GM10248 (cell line): ENCODE data around the gene SYNJ2.

Source experiments
- CTCF ChIA-PET: fragments of 300-600 bp; sonication (Branson Sonifier 250); formaldehyde crosslinking; extraction: SDS; loops from one replicate; lab custom pipeline; 2021; ENCODE audit warnings: antibody characterized with exemption; lab: Yijun Ruan, JAX
- POLR2A ChIA-PET: fragments of 350-650 bp; sonication (Branson Sonifier 250); formaldehyde crosslinking; extraction: SDS; loops from one replicate; lab custom pipeline; 2020; ENCODE audit warnings: antibody characterized with exemption; lab: Yijun Ruan, JAX
- DNase-seq: peaks from one replicate; pipeline ENCODE4 v3.0.0; 2012; ENCODE audit errors: extremely low spot score
- CTCF ChIP-seq: IDR thresholded peaks from 2 replicates; pipeline ENCODE4 v1.5.1; 2012; ENCODE audit warnings: mild to moderate bottlenecking, low read depth; ENCODE audit errors: extremely low read depth, missing control alignments, control extremely low read depth

SYNJ2 gene

GRCh38 chr6:158006331-158006730 lies 24.7 kb downstream of the SYNJ2 start:
- CTCF ChIA-PET = interaction anchor here (1.3 to 3.2 kb wide), 2 partner anchors 11 to 20 kb away, joined by 3 to 16 read pairs; no protein-coding TSS in a partner anchor
- POLR2A ChIA-PET = no interaction called here
- TF ChIP-seq CTCF = no peak
- DNase-seq = no peak

GRCh38 chr6:158006821-158007570 lies 25.3 kb downstream of the SYNJ2 start:
- TF ChIP-seq CTCF = no peak
- DNase-seq = no peak
- CTCF ChIA-PET = interaction anchor here (1.6 to 3.2 kb wide), 3 partner anchors 12 to 24 kb away, joined by 5 to 16 read pairs (median 9); no protein-coding TSS in a partner anchor
- POLR2A ChIA-PET = no interaction called here

- TF ChIP-seq CTCF = no peak
- ChIA-PET POLR2A (no interaction called here), CTCF (interaction anchor here (1.6 to 3.2 kb wide), 2 partner anchors 17 to 26 kb away, joined by 9 to 16 read pairs; no protein-coding TSS in a partner anchor)
- DNase-seq = no peak
Measured at GRCh38 chr6:158008864-158009113, 27.1 kb downstream of the SYNJ2 start.

DNA sequence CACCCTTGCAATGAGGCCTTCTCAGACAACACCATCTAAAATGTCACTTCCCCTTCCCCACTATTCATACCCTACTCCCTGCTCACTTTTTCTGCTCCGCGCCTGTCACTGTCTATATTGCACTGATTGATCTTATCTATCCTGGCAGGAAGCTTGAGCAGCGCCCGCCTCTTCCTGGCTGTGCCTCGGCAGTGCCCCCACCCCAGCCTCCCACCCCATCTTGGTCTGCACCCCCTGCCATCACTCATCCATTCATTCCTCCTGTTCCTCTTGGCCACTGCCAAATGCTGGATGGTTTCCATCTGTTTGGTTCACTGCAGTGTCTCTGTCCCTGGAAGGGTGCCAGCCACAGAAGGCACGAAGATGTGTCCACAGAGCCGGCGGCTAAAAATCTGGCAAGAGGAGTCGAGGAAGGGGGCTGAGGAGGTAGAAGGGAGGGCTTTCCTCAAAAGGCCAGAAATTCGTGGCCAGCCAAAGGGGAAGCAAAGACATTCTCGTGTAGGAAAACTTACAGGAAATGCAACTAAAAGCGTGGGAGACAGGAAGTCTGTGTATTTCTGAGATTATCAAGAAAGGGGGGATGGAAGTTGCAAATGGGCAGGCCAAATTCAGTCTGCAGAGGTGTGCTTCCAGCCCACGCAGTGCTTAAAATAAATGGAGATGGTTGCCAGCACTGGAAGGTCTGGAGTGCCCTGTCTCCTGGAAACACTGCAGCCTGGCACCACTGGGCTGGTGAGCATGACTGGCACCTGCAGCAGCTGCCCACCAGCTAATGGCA lies 27.6 kb downstream of the SYNJ2 start:
- POLR2A ChIA-PET = no interaction called here
- CTCF ChIA-PET = interaction anchor here (8.5 kb wide), 1 partner anchor 17 kb away, joined by 48 read pairs; no protein-coding TSS in a partner anchor
- TF ChIP-seq CTCF = no peak
- DNase-seq = no peak

- no peak for DNase-seq
- ChIA-PET CTCF (interaction anchor here (8.5 kb wide), 1 partner anchor 16 kb away, joined by 48 read pairs; no protein-coding TSS in a partner anchor), POLR2A (no interaction called here)
- TF ChIP-seq CTCF = no peak
Measured at GRCh38 chr6:158009935-158010585, 28.4 kb downstream of the SYNJ2 start.
